K562 (cell line): ENCODE measurements around the gene CNPY4. TPM values are rescaled to one million over a fixed set of nuclear protein-coding genes. Genes with fewer than 3 reads are reported as not detected.
A peak's percentile ranks its signal among the peaks of the same experiment; 100 is the strongest.

Source experiments
- BRF2 ChIP-seq: IDR thresholded peaks from 3 replicates; pipeline ENCODE4 v1.6.1; 2011; ENCODE audit warnings: borderline replicate concordance, mild to moderate bottlenecking; ENCODE audit not compliant: insufficient read length, insufficient read depth
- C11orf30 ChIP-seq: fragments of 450-650 bp; IDR thresholded peaks from 2 replicates; pipeline ENCODE4 v1.6.1; 2016; ENCODE audit warnings: low read depth, mild to moderate bottlenecking
- CBFA2T3 ChIP-seq: fragments of 450-650 bp; IDR thresholded peaks from 2 replicates; pipeline ENCODE4 v1.6.1; 2017
- MAZ ChIP-seq, 2 experiments: fragments of 450-650 bp in 1 of 2; sonication (generic) in 1 of 2; formaldehyde crosslinking; IDR thresholded peaks in 1 of 2; conservative IDR thresholded peaks in 1 of 2; 2 replicates each; pipeline versions ENCODE4 v1.4.0 to v1.5.0; 2020; ENCODE audit warnings: mild to moderate bottlenecking in 1 of 2, missing genetic modification reagents in 1 of 2
- RREB1 ChIP-seq: fragments of 250-450 bp; sonication (Bioruptor Pico); IDR thresholded peaks from 2 replicates; pipeline ENCODE4 v1.4.0; 2020
- VEZF1 ChIP-seq: fragments of 200-800 bp; sonication (Bioruptor generic); IDR thresholded peaks from 2 replicates; pipeline ENCODE4 v1.6.1; 2017; ENCODE audit warnings: missing genetic modification characterization, missing compliant biosample characterization
- ZBED1 ChIP-seq: IDR thresholded peaks from 2 replicates; pipeline ENCODE4 v1.6.1; 2014
- ZBTB5 ChIP-seq: fragments of 450-650 bp; IDR thresholded peaks from 2 replicates; pipeline ENCODE4 v1.6.1; 2017; ENCODE audit warnings: antibody characterized with exemption
- ZNF143 ChIP-seq: sonication (generic); formaldehyde crosslinking; IDR thresholded peaks from 2 replicates; pipeline ENCODE4 v1.9.0; 2022; ENCODE audit warnings: mild to moderate bottlenecking, missing genetic modification reagents
- ZNF217 ChIP-seq: sonication (generic); formaldehyde crosslinking; IDR thresholded peaks from 2 replicates; pipeline ENCODE4 v1.8.0; 2022; ENCODE audit warnings: mild to moderate bottlenecking, missing genetic modification reagents
- ZNF639 ChIP-seq, 2 experiments: fragments of 200-800 bp in 1 of 2; sonication (Bioruptor generic) in 1 of 2; sonication (generic) in 1 of 2; formaldehyde crosslinking in 1 of 2; IDR thresholded peaks in 1 of 2; conservative IDR thresholded peaks in 1 of 2; 2 replicates each; pipeline versions ENCODE4 v1.5.0 to v1.6.1; 2016 to 2020; ENCODE audit warnings: missing compliant biosample characterization in 1 of 2, missing genetic modification characterization in 1 of 2, missing genetic modification reagents in 1 of 2
- polyA plus RNA-seq, 8 experiments: library from polyadenylated mRNA; depleted of rRNA in 4 of 8; stranded (reverse) in 5 of 8; unstranded in 3 of 8; fragments of >200 nt; fragmentation: Nextera tagmentation in 2 of 8; fragmentation: Illumina TruSeq in 1 of 8; extraction: Ambion mirVana in 2 of 8; extraction: Trizol in 1 of 8; gene quantifications; 2 replicates each; pipeline versions ENCODE4 v1.2.1 to v1.2.3, GENCODE V29; 2011 to 2014; ENCODE audit warnings: inconsistent platforms in 1 of 8, missing spikeins in 1 of 8
- total RNA-seq, 7 experiments: library from RNA; depleted of rRNA in 6 of 7; stranded (reverse); fragments of >200 nt in 6 of 7; fragmentation: Illumina TruSeq in 2 of 7; extraction: Trizol in 2 of 7; gene quantifications; 2 replicates each; pipeline versions ENCODE4 v1.2.1 to v1.2.3, GENCODE V29; 2011 to 2021; ENCODE audit warnings: low replicate concordance in 1 of 7

The CNPY4 gene
- total and polyA plus RNA-seq, 9 of the 15 experiments (the other 6 are each of a cell fraction or from before 2014, with no cell fraction given): 1.9 to 11.2 (median 7.0) TPM

DNA sequence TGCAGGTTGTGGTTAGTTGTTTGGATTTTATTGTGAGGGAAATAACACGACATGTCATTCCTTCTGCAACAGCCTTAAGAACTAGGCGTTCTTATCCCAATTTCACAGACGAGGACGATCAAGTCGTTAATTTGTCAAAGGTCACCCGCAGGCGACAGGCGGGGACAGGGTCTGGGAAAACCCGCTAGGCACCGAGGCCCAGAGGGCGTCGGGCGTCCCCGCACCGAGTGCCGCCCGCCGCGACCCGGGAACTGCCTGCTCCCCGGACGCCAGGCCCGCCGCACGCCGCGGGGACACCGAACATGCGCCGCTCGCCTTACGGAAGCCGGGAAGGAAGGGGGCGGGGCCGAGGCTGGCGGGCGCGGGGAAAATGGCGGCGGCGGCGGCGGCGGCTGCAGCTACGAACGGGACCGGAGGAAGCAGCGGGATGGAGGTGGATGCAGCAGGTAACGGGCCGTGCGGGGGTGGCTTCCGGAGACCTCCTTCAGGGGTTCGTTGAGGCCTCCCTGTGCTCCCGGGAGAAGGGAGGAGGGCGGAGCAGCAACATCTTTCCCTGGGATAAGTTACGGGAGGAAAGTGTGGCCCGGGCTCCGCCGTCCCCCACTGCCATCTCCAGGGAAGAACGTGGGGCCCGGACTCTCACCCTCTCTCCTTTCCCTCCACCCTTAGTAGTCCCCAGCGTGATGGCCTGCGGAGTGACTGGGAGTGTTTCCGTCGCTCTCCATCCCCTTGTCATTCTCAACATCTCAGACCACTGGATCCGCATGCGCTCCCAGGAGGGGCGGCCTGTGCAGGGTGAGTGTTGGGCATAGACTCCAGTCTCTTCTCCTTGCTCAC, 30.6 kb upstream of the CNPY4 start, which contains the start of gene COPS6 (continued):
- TF ChIP-seq ZBTB5 (no peak), ZBED1 (0 out of 2 replicates have a peak, but pooled peaks have one; percentile 70), C11orf30 (peak; percentile 83), VEZF1 (CRISPR knock-in tag) (peak; percentile 81), BRF2 (no peak), ZNF143 (CRISPR knock-in tag) (peak; percentile 47; the same call in 1 of the 2 replicates), ZNF217 (CRISPR knock-in tag) (no peak), RREB1 (peak; percentile 82; the same call in 1 of the 2 replicates), MAZ (CRISPR knock-in tag; conservative IDR thresholded peaks at IDR 0.05 in 1 of 2, IDR thresholded peaks at IDR 0.05 in 1 of 2) (peak; percentile 83 to 88), CBFA2T3 (peak; percentile 50; the same call in 1 of the 2 replicates), ZNF639 (CRISPR knock-in tag; conservative IDR thresholded peaks at IDR 0.05 in 1 of 2, IDR thresholded peaks at IDR 0.05 in 1 of 2) (peak in 1 of 2 experiments; percentile 98; a peak in 2 of 4 replicates)
